Vagina (tissue), 2 donors: Measurements from ENCODE around the gene LPAR6.

Source experiments
- POLR2A ChIP-seq, 2 donors: fragments of 450-650 bp; IDR thresholded peaks; one replicate each; pipeline ENCODE4 v1.6.1; 2017; ENCODE audit warnings: antibody characterized with exemption in 2 of 2, mild to moderate bottlenecking in 2 of 2, moderate library complexity in 2 of 2
- POLR2AphosphoS5 ChIP-seq, 2 donors: sonication (generic); formaldehyde crosslinking; IDR thresholded peaks; one replicate each; pipeline ENCODE4 v1.9.0; 2017; ENCODE audit warnings: antibody characterized with exemption in 2 of 2, mild to moderate bottlenecking in 2 of 2, low read depth in 1 of 2; ENCODE audit not compliant: insufficient read depth in 1 of 2
- TF ChIP-seq, protein P1 (sequence below), 3 experiments: fragments of 450-650 bp in 2 of 3; fragments of 200-600 bp in 1 of 3; sonication (generic) in 1 of 3; IDR thresholded peaks; one replicate each; pipeline ENCODE4 v1.5.1; 2017 to 2019; ENCODE audit warnings: antibody characterized with exemption in 3 of 3, mild to moderate bottlenecking in 2 of 3, moderate library complexity in 2 of 3

DNA sequence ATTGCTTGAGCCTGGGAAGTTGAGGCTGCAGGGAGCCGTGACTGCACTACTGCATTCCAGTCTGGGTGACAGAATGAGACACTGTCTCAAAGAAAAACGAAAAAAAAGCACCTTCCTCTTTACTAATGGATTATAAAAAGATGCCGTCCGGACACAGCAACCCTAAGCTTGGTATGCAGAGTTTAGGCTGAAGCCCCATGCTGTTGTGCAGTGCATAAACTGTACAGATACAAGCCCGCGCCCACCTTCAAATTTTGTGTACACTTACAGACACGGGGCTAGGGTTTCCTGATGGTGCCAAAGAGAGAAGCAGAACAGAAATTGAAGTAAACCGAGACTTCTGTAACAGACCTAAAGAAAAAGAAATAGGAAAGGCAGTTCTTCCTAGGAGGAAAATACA, 9.0 kb downstream of the LPAR6 start:
- TF ChIP-seq, protein P1, sequence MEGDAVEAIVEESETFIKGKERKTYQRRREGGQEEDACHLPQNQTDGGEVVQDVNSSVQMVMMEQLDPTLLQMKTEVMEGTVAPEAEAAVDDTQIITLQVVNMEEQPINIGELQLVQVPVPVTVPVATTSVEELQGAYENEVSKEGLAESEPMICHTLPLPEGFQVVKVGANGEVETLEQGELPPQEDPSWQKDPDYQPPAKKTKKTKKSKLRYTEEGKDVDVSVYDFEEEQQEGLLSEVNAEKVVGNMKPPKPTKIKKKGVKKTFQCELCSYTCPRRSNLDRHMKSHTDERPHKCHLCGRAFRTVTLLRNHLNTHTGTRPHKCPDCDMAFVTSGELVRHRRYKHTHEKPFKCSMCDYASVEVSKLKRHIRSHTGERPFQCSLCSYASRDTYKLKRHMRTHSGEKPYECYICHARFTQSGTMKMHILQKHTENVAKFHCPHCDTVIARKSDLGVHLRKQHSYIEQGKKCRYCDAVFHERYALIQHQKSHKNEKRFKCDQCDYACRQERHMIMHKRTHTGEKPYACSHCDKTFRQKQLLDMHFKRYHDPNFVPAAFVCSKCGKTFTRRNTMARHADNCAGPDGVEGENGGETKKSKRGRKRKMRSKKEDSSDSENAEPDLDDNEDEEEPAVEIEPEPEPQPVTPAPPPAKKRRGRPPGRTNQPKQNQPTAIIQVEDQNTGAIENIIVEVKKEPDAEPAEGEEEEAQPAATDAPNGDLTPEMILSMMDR (IDR thresholded peaks at IDR 0.05), result no peak
- TF ChIP-seq POLR2AphosphoS5 (IDR thresholded peaks at IDR 0.05; ENCODE audit: insufficient read depth in 1 of 2, low read depth in 1 of 2), result no peak
- TF ChIP-seq POLR2A (IDR thresholded peaks at IDR 0.05), result no peak
